OCI-LY3 (cell line): ENCODE results near the gene CNTNAP2.

Experiments
- CTCF ChIP-seq: fragments of 200-600, 300-600 bp; sonication (generic); IDR thresholded peaks from 2 replicates; pipeline ENCODE4 v1.5.1; 2014; ENCODE audit warnings: antibody characterized with exemption, low read length, low read depth
- EZH2phosphoT487 ChIP-seq: fragments of 200-600 bp; shearing (Covaris generic); IDR thresholded peaks from 2 replicates; pipeline ENCODE4 v1.6.1; 2018; ENCODE audit warnings: antibody characterized with exemption, mixed run types, low read depth

GRCh38 chr7:148461392-148462179 is 2345.0 kb downstream of the CNTNAP2 start:
- TF ChIP-seq CTCF (no peak), EZH2phosphoT487 (no peak)
